ENCODE data around the gene WDTC1. TPM values are rescaled to one million over a fixed set of nuclear protein-coding genes. Genes with fewer than 3 reads are reported as not detected.

Gene WDTC1
- total RNA-seq, 1 donor from 2014 or later, result 53.8 TPM

GRCh38 chr1:27255136-27255535 lies 20.7 kb downstream of the WDTC1 start:
- Mint-ChIP-seq H3K4me3 (ENCODE audit: low read depth) (no peak overlapping the region), H3K36me3 (ENCODE audit: insufficient read depth) (peaks cover 5% of the 10 kb centered on the region)

GRCh38 chr1:27257155-27257554 lies 22.7 kb downstream of the WDTC1 start:
- Mint-ChIP-seq H3K4me3 (ENCODE audit: low read depth) (no peak overlapping the region), H3K9me3 (ENCODE audit: low read depth) (no peaks in the 10 kb centered on the region), H3K4me1 (ENCODE audit: low read depth) (peaks cover 3% of the 10 kb centered on the region), H3K27ac (no peak overlapping the region), H3K27me3 (no peaks in the 10 kb centered on the region), H3K36me3 (ENCODE audit: insufficient read depth) (peaks cover 5% of the 10 kb centered on the region)
- no peak for TF ChIP-seq CTCF (IDR thresholded peaks at IDR 0.05; ENCODE audit: unreplicated experiment)
- no peak for DNase-seq (ENCODE audit: low spot score, unreplicated experiment)

More at GRCh38 chr1:27255136-27255535, 20.7 kb downstream of the WDTC1 start:
- Mint-ChIP-seq H3K9me3 (ENCODE audit: low read depth) (no peaks in the 10 kb centered on the region), H3K27me3 (no peaks in the 10 kb centered on the region), H3K27ac (no peak overlapping the region), H3K4me1 (ENCODE audit: low read depth) (peaks cover 3% of the 10 kb centered on the region)
- no peak for TF ChIP-seq CTCF (IDR thresholded peaks at IDR 0.05; ENCODE audit: unreplicated experiment)
- no peak for DNase-seq (ENCODE audit: low spot score, unreplicated experiment)

- peaks cover 3% of the 10 kb centered on the region for H3K4me1 Mint-ChIP-seq (ENCODE audit: low read depth)
- H3K9me3 Mint-ChIP-seq (ENCODE audit: low read depth), result no peaks in the 10 kb centered on the region
- H3K36me3 Mint-ChIP-seq (ENCODE audit: insufficient read depth), result peaks cover 5% of the 10 kb centered on the region
- no peak for TF ChIP-seq CTCF (IDR thresholded peaks at IDR 0.05; ENCODE audit: unreplicated experiment)
- H3K4me3 Mint-ChIP-seq (ENCODE audit: low read depth), result no peak overlapping the region
- no peak for DNase-seq (ENCODE audit: low spot score, unreplicated experiment)
- H3K27ac Mint-ChIP-seq, result no peak overlapping the region
- no peaks in the 10 kb centered on the region for H3K27me3 Mint-ChIP-seq
These were observed 24.2 kb downstream of the WDTC1 start for GRCh38 chr1:27258598-27258997.

GRCh38 chr1:27267153-27267552 lies 32.7 kb downstream of the WDTC1 start:
- TF ChIP-seq CTCF (IDR thresholded peaks at IDR 0.05; ENCODE audit: unreplicated experiment), result no peak
- H3K36me3 Mint-ChIP-seq (ENCODE audit: insufficient read depth), result peaks cover 16% of the 10 kb centered on the region
- H3K4me1 Mint-ChIP-seq (ENCODE audit: low read depth), result no peaks in the 10 kb centered on the region
- no peak overlapping the region for H3K4me3 Mint-ChIP-seq (ENCODE audit: low read depth)
- H3K27me3 Mint-ChIP-seq, result no peaks in the 10 kb centered on the region
- H3K27ac Mint-ChIP-seq, result no peak overlapping the region
- H3K9me3 Mint-ChIP-seq (ENCODE audit: low read depth), result no peaks in the 10 kb centered on the region
- no peak for DNase-seq (ENCODE audit: low spot score, unreplicated experiment)

GRCh38 chr1:27269276-27269675 lies 34.8 kb downstream of the WDTC1 start:
- H3K4me3 Mint-ChIP-seq (ENCODE audit: low read depth), result no peak overlapping the region
- no peak for DNase-seq (ENCODE audit: low spot score, unreplicated experiment)
- H3K36me3 Mint-ChIP-seq (ENCODE audit: insufficient read depth), result peaks cover 18% of the 10 kb centered on the region
- H3K27ac Mint-ChIP-seq, result no peak overlapping the region
- no peaks in the 10 kb centered on the region for H3K9me3 Mint-ChIP-seq (ENCODE audit: low read depth)
- no peak for TF ChIP-seq CTCF (IDR thresholded peaks at IDR 0.05; ENCODE audit: unreplicated experiment)
- H3K27me3 Mint-ChIP-seq, result no peaks in the 10 kb centered on the region
- H3K4me1 Mint-ChIP-seq (ENCODE audit: low read depth), result no peaks in the 10 kb centered on the region

Measured in progenitor cell of endocrine pancreas (in vitro differentiated cells).